Measurements from ENCODE around the gene BCKDHB. TPM values are rescaled to one million over a fixed set of nuclear protein-coding genes. Genes with fewer than 3 reads are reported as not detected.

Gene BCKDHB
- total RNA-seq, 1 donor from 2014 or later, result 14.7 TPM

- DNase-seq (ENCODE audit: low spot score in 2 of 2) (no peak), FAIRE-seq (no peak)
These were observed 39.5 kb downstream of the BCKDHB start for GRCh38 chr6:80145921-80146320.

- DNase-seq (ENCODE audit: low spot score in 2 of 2) (no peak), FAIRE-seq (no peak)
These were observed 41.7 kb downstream of the BCKDHB start for GRCh38 chr6:80148220-80148619.

- DNase-seq (ENCODE audit: low spot score in 2 of 2), result no peak
- no peak for FAIRE-seq
These were observed 45.2 kb downstream of the BCKDHB start for GRCh38 chr6:80151635-80152034.

GRCh38 chr6:80154160-80154559 lies 47.7 kb downstream of the BCKDHB start:
- FAIRE-seq (no peak), DNase-seq (ENCODE audit: low spot score in 2 of 2) (no peak)

- DNase-seq (ENCODE audit: low spot score in 2 of 2) (no peak), FAIRE-seq (no peak)
These were observed 49.8 kb downstream of the BCKDHB start for GRCh38 chr6:80156221-80156620.

GRCh38 chr6:80158478-80158989 lies 52.1 kb downstream of the BCKDHB start:
- no peak for DNase-seq (ENCODE audit: low spot score in 2 of 2)
- no peak for FAIRE-seq

GRCh38 chr6:80161434-80161833 lies 55.0 kb downstream of the BCKDHB start:
- DNase-seq (ENCODE audit: low spot score in 2 of 2) (no peak), FAIRE-seq (no peak)

GRCh38 chr6:80163754-80164187 lies 57.3 kb downstream of the BCKDHB start:
- no peak for FAIRE-seq
- DNase-seq (ENCODE audit: low spot score in 2 of 2), result no peak

GRCh38 chr6:80165143-80165542 lies 58.7 kb downstream of the BCKDHB start:
- FAIRE-seq (no peak), DNase-seq (ENCODE audit: low spot score in 2 of 2) (no peak)

GRCh38 chr6:80165819-80166218 lies 59.3 kb downstream of the BCKDHB start:
- DNase-seq (ENCODE audit: low spot score in 2 of 2), result no peak
- no peak for FAIRE-seq

- DNase-seq (ENCODE audit: low spot score in 2 of 2) (no peak), FAIRE-seq (no peak)
These were observed 64.0 kb downstream of the BCKDHB start for GRCh38 chr6:80170433-80170832.

GRCh38 chr6:80173411-80173810 lies 66.9 kb downstream of the BCKDHB start:
- DNase-seq (ENCODE audit: low spot score in 2 of 2), result no peak

GRCh38 chr6:80174900-80175572 lies 68.6 kb downstream of the BCKDHB start:
- DNase-seq (ENCODE audit: low spot score in 2 of 2), result no peak
- FAIRE-seq, result no peak

More at GRCh38 chr6:80173411-80173810, 66.9 kb downstream of the BCKDHB start:
- FAIRE-seq, result no peak

- FAIRE-seq (no peak), DNase-seq (ENCODE audit: low spot score in 2 of 2) (no peak)
These were observed 73.2 kb downstream of the BCKDHB start for GRCh38 chr6:80179695-80180094.

GRCh38 chr6:80181352-80182081 lies 75.0 kb downstream of the BCKDHB start:
- FAIRE-seq, result no peak
- no peak for DNase-seq (ENCODE audit: low spot score in 2 of 2)

- FAIRE-seq (no peak), DNase-seq (ENCODE audit: low spot score in 2 of 2) (no peak)
These were observed 75.8 kb downstream of the BCKDHB start for GRCh38 chr6:80182308-80182707.

- FAIRE-seq, result no peak
- no peak for DNase-seq (ENCODE audit: low spot score in 2 of 2)
These were observed 76.7 kb downstream of the BCKDHB start for GRCh38 chr6:80183019-80183795.

- no peak for FAIRE-seq
These were observed 79.0 kb downstream of the BCKDHB start for GRCh38 chr6:80185492-80185891.

GRCh38 chr6:80186082-80186481 lies 79.6 kb downstream of the BCKDHB start:
- DNase-seq (ENCODE audit: low spot score in 2 of 2) (no peak), FAIRE-seq (no peak)

More at GRCh38 chr6:80185492-80185891, 79.0 kb downstream of the BCKDHB start:
- no peak for DNase-seq (ENCODE audit: low spot score in 2 of 2)

GRCh38 chr6:80196906-80197305 lies 90.4 kb downstream of the BCKDHB start:
- no peak for FAIRE-seq
- DNase-seq (ENCODE audit: low spot score in 2 of 2), result no peak

GRCh38 chr6:80197474-80197873 lies 91.0 kb downstream of the BCKDHB start:
- no peak for FAIRE-seq

More at GRCh38 chr6:80197474-80197873, 91.0 kb downstream of the BCKDHB start:
- DNase-seq (ENCODE audit: low spot score in 2 of 2), result no peak
